K562 (cell line): ENCODE data around the gene HBQ1. TPM values are rescaled to one million over a fixed set of nuclear protein-coding genes. Genes with fewer than 3 reads are reported as not detected.

Experiments
- BHLHE40 ChIP-seq: IDR thresholded peaks from 2 replicates; pipeline ENCODE4 v1.6.1; 2011; ENCODE audit warnings: low read length, improper control_type of control experiment
- CHD1 ChIP-seq: fragments of 200-600 bp; sonication (generic); IDR thresholded peaks from one replicate; pipeline ENCODE4 v1.6.1; 2012; ENCODE audit warnings: mild to moderate bottlenecking, moderate library complexity, low read length, inconsistent platforms
- GATAD2A ChIP-seq: fragments of 450-650 bp; IDR thresholded peaks from 2 replicates; pipeline ENCODE4 v1.6.1; 2017
- GTF2A2 ChIP-seq: IDR thresholded peaks from 2 replicates; pipeline ENCODE4 v1.6.1; 2016; ENCODE audit warnings: mild to moderate bottlenecking, missing genetic modification characterization, missing compliant biosample characterization
- KDM2B ChIP-seq: fragments of 250-450 bp; sonication (Bioruptor Pico); IDR thresholded peaks from 2 replicates; pipeline ENCODE4 v1.8.0; 2021; ENCODE audit warnings: mild to moderate bottlenecking, moderate library complexity
- MIER1 ChIP-seq: fragments of 450-650 bp; IDR thresholded peaks from 2 replicates; pipeline ENCODE4 v1.6.1; 2016; ENCODE audit warnings: antibody characterized with exemption, mild to moderate bottlenecking, low read depth
- NFRKB ChIP-seq: fragments of 450-650 bp; IDR thresholded peaks from 2 replicates; pipeline ENCODE4 v1.6.1; 2016; ENCODE audit warnings: low read depth
- NRF1 ChIP-seq, 2 experiments: fragments of 450-650 bp; IDR thresholded peaks in 1 of 2; conservative IDR thresholded peaks in 1 of 2; 2 replicates each; pipeline ENCODE4 v1.6.1; 2014; ENCODE audit warnings: mild to moderate bottlenecking in 2 of 2
- RBFOX2 ChIP-seq: fragments of 200-400 bp; formaldehyde crosslinking; IDR thresholded peaks from 2 replicates; pipeline ENCODE4 v1.6.1; 2017; ENCODE audit warnings: low read depth, mild to moderate bottlenecking, low read length, moderate library complexity
- RBM25 ChIP-seq: fragments of 200-400 bp; formaldehyde crosslinking; IDR thresholded peaks from 2 replicates; pipeline ENCODE4 v1.6.1; 2018; ENCODE audit warnings: low read length, low read depth, moderate library complexity; ENCODE audit not compliant: severe bottlenecking
- SMAD4 ChIP-seq: fragments of 250-450 bp; sonication (Bioruptor Pico); conservative IDR thresholded peaks from 2 replicates; pipeline ENCODE4 v1.8.0; 2021; ENCODE audit warnings: inconsistent platforms, mild to moderate bottlenecking, moderate library complexity
- TARDBP ChIP-seq: fragments of 450-650 bp; IDR thresholded peaks from 2 replicates; pipeline ENCODE4 v1.6.1; 2016
- ZC3H8 ChIP-seq: fragments of 450-650 bp; IDR thresholded peaks from 2 replicates; pipeline ENCODE4 v1.6.1; 2017
- ZFX ChIP-seq: sonication (generic); formaldehyde crosslinking; IDR thresholded peaks from 2 replicates; pipeline ENCODE4 v1.8.0; 2022; ENCODE audit warnings: mild to moderate bottlenecking, missing genetic modification reagents, moderate library complexity
- ZNF830 ChIP-seq: fragments of 250-450 bp; sonication (Bioruptor Pico); IDR thresholded peaks from 2 replicates; pipeline ENCODE4 v1.5.0; 2021; ENCODE audit warnings: mild to moderate bottlenecking
- polyA plus RNA-seq, 8 experiments: library from polyadenylated mRNA; depleted of rRNA in 4 of 8; stranded (reverse) in 5 of 8; unstranded in 3 of 8; fragments of >200 nt; fragmentation: Nextera tagmentation in 2 of 8; fragmentation: Illumina TruSeq in 1 of 8; extraction: Ambion mirVana in 2 of 8; extraction: Trizol in 1 of 8; gene quantifications; 2 replicates each; pipeline versions ENCODE4 v1.2.1 to v1.2.3, GENCODE V29; 2011 to 2014; ENCODE audit warnings: inconsistent platforms in 1 of 8, missing spikeins in 1 of 8
- total RNA-seq, 7 experiments: library from RNA; depleted of rRNA in 6 of 7; stranded (reverse); fragments of >200 nt in 6 of 7; fragmentation: Illumina TruSeq in 2 of 7; extraction: Trizol in 2 of 7; gene quantifications; 2 replicates each; pipeline versions ENCODE4 v1.2.1 to v1.2.3, GENCODE V29; 2011 to 2021; ENCODE audit warnings: low replicate concordance in 1 of 7
- TF ChIP-seq, protein P1 (sequence below): fragments of 450-650 bp; formaldehyde crosslinking; IDR thresholded peaks from 2 replicates; pipeline ENCODE4 v1.4.0; 2022; ENCODE audit warnings: missing genetic modification characterization

HBQ1 gene
- total and polyA plus RNA-seq, 9 of the 15 experiments (the other 6 are each of a cell fraction or from before 2014, with no cell fraction given), result 2.3 to 190 (median 19.8) TPM

DNA sequence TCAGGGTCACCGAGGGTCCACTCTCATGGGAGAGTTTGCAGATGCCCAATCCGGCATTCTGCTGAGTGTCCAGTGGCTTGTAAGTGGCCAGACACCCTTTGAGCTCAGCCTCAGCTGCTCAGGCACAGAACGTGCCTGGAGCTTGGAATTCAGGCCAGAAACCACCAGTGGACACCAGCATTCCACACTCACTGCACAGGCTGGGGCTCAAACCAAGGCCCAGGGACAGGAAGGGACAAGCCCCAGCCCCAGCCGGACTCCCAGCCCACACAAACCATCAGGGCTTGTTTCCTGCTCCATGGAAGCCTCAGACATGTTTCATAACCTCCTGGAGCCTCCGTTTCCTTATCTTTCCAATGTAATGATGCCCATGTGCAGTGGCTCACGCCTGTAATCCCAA, 36.8 kb upstream of the HBQ1 start (continued):
- TF ChIP-seq, protein P1, sequence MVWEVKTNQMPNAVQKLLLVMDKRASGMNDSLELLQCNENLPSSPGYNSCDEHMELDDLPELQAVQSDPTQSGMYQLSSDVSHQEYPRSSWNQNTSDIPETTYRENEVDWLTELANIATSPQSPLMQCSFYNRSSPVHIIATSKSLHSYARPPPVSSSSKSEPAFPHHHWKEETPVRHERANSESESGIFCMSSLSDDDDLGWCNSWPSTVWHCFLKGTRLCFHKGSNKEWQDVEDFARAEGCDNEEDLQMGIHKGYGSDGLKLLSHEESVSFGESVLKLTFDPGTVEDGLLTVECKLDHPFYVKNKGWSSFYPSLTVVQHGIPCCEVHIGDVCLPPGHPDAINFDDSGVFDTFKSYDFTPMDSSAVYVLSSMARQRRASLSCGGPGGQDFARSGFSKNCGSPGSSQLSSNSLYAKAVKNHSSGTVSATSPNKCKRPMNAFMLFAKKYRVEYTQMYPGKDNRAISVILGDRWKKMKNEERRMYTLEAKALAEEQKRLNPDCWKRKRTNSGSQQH (CRISPR knock-in tag), result no peak
- TF ChIP-seq ZFX (CRISPR knock-in tag) (peak; percentile 6; the same call in 1 of the 2 replicates), SMAD4 (CRISPR knock-in tag) (peak; percentile 8; the same call in 1 of the 2 replicates), TARDBP (no peak), RBFOX2 (0 out of 2 replicates have a peak, but pooled peaks have one; percentile 21), KDM2B (CRISPR knock-in tag) (no peak), ZC3H8 (no peak), ZNF830 (CRISPR knock-in tag) (no peak), NFRKB (0 out of 2 replicates have a peak, but pooled peaks have one; percentile 7), GATAD2A (0 out of 2 replicates have a peak, but pooled peaks have one; percentile 39), NRF1 (conservative IDR thresholded peaks at IDR 0.05 in 1 of 2, IDR thresholded peaks at IDR 0.05 in 1 of 2) (0 out of 4 replicates have a peak, but pooled peaks have one; percentile 8 to 22), GTF2A2 (tag) (peak; percentile 35; the same call in 1 of the 2 replicates), CHD1 (peak; percentile 2), BHLHE40 (0 out of 2 replicates have a peak, but pooled peaks have one; percentile 4), RBM25 (no peak), MIER1 (no peak)
